ENCODE data around the gene PTPRN2.

Gene PTPRN2

GRCh38 chr7:157693521-157694375 is 893.9 kb downstream of the PTPRN2 start:
- no peak for DNase-seq (ENCODE audit: low spot score)

GRCh38 chr7:157693071-157693520 is 894.5 kb downstream of the PTPRN2 start:
- no peak for DNase-seq (ENCODE audit: low spot score)

- no peak for DNase-seq (ENCODE audit: low spot score)
Observed at GRCh38 chr7:157692460-157693011, 895.1 kb downstream of the PTPRN2 start.

- no peak for DNase-seq (ENCODE audit: low spot score)
Observed at GRCh38 chr7:157691586-157692459, 895.8 kb downstream of the PTPRN2 start.

- peak; percentile 89 for DNase-seq (ENCODE audit: low spot score)
Observed at GRCh38 chr7:157690833-157691585, 896.6 kb downstream of the PTPRN2 start.

- DNase-seq (ENCODE audit: low spot score): peak; percentile 71
Observed at GRCh38 chr7:157690058-157690832, 897.4 kb downstream of the PTPRN2 start.

GRCh38 chr7:157689269-157690057 is 898.2 kb downstream of the PTPRN2 start:
- DNase-seq (ENCODE audit: low spot score): peak; percentile 67

GRCh38 chr7:157688533-157689268 is 898.9 kb downstream of the PTPRN2 start:
- no peak for DNase-seq (ENCODE audit: low spot score)

- no peak for DNase-seq (ENCODE audit: low spot score)
Observed at GRCh38 chr7:157687845-157688532, 899.6 kb downstream of the PTPRN2 start.

GRCh38 chr7:157687158-157687557 is 900.5 kb downstream of the PTPRN2 start:
- no peak for DNase-seq (ENCODE audit: low spot score)

GRCh38 chr7:157686285-157686894 is 901.2 kb downstream of the PTPRN2 start:
- no peak for DNase-seq (ENCODE audit: low spot score)

GRCh38 chr7:157685430-157686284 is 902.0 kb downstream of the PTPRN2 start:
- DNase-seq (ENCODE audit: low spot score): no peak

- no peak for DNase-seq (ENCODE audit: low spot score)
Observed at GRCh38 chr7:157684909-157685429, 902.7 kb downstream of the PTPRN2 start.

GRCh38 chr7:157684157-157684908 is 903.3 kb downstream of the PTPRN2 start:
- DNase-seq (ENCODE audit: low spot score): no peak

- no peak for DNase-seq (ENCODE audit: low spot score)
Observed at GRCh38 chr7:157683747-157684156, 903.9 kb downstream of the PTPRN2 start.
